Activated naive CD4-positive, alpha-beta T cell treated with anti-CD3 and anti-CD28 coated beads, Interleukin-2, amount 50 U/mL, for 16 hours (primary cell): ENCODE data around the gene ZNF563.

Experiments used
- DNase-seq: peaks from one replicate; pipeline ENCODE4 v3.0.0-alpha.2; 2020

The ZNF563 gene

GRCh38 chr19:12294249-12295158, 38.9 kb downstream of the ZNF563 start, which contains the start of gene ZNF44:
Gene ZNF44, minus strand, starts transcription at chr19:12294883. Its CDS starts 189 bp downstream, at chr19:12294694.
- DNase-seq = peak; percentile 96

DNA sequence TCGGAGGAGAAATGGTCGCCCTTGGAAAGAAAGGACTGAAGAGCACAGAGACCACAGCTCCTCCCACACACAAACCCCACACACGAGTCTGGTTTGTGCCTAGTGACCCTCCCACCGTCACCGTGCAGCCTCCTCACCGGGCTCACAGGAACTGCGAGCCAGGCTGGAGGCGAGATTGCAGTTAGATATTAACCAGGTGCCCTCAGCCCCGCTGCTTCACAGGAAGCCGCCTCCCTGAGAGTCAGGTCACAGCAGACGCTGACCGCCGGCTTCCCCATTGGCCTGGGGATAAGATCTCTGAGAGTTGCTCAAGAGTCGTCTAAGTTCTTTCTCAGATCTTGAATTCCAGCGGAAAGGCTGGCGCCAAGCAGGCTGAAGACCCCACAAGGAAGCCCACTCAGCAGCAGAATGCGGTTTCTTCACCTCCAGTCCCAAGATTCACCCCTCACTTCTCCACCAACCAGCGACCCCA, 39.6 kb downstream of the ZNF563 start:
- peak; percentile 28 for DNase-seq

GRCh38 chr19:12289790-12290065, 43.7 kb downstream of the ZNF563 start:
- DNase-seq = no peak

DNA sequence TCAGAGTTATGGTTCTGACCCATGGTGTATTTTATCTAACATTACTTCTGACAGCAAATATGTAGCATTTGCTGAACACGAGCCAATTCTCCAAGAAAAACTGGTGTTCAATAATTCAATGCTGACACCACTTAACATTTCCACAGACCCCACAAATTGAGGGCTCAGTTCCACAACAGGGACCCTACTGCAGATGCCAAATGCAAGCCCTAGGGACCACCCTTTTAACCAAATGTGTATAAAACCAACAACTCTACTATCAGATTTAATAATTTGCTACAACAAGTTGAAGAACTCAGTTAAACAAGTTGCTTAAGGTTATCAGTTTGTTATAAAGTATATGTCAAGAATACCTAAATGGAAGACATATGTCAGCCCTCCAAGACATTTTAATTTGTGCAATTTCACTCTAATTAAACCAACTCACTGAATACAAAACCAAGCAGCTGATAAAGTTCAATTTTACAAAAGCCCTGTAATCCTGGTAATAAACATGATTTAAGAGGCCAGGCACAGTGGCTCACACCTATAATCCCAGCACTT, 45.4 kb downstream of the ZNF563 start:
- no peak for DNase-seq

GRCh38 chr19:12284631-12285030, 48.8 kb downstream of the ZNF563 start:
- DNase-seq = no peak

DNA sequence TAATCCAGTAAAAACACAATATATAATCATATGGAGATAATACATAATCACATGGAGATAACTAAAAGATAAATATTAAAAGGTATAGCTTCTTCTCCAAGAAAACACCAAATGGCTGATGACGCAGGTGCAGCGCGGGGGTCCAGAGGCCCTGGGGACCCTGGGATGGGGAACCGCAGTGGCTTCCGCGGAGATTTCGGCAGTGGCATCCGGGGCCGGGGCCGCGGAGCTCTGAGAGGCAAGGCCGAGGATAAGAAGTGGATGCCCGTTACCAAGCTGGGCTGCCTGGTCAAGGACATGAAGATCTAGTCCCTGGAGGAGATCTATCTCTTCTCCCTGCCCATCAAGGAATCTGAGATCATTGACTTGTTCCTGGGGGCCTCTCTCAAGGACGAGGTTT, 49.2 kb downstream of the ZNF563 start:
- no peak for DNase-seq

DNA sequence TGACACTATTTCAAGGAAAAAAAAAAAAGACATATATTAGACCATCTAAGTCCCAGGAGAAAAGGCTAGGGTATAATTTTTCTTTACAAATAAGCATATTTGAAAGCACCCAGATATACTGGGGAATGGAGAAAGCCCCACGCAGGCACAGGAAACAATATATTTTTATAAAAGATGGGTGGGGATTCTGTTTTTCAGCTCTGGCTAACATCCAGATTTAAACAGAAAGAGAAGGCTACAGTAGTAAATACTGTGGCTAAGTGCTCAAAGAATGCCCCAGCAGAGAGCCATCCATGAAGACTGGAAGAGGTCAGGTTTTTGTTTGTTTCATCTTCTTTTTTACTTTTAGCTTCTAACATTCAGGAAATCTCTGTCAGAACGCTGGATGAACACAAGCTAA, 54.7 kb downstream of the ZNF563 start:
- DNase-seq = no peak

DNA sequence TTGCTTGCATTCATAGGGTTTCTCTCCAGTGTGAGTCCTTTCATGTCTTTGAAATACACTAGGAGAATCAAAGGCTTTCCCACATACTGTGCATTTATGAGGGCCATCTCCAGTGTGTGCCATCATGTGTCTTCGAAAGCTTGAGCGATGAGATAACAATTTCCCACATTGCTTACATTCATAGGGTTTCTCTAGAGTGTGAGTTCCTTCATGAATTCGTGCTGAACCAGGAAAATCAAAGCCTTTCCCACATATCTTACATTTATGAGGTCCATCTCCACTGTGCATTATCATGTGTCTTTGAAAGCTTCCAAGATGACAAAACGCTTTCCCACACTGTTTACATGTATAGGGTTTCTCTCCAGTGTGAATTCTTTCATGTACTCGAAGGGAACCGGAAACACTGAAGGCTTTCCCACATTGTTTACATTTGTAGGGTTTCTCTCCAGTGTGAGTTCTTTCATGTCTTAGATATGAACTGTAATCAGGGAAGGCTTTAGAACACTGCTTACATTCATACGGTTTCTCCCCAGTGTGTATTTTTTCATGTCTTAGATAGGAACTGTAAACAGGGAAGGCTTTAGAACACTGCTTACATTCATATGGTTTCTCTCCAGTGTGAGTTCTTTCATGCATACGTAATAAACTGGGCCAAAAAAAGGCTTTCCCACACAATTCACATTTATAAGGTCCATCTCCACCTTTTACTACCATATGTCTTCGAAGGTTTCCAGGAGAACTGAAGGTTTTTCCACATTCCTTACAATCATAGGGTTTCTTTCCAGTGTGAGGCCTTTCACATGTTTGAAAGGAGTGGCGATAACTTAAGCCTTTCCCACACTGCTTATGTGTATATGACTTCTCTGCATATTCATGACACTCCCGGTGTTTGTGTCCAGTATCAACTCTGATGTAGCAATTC, 60.2 kb downstream of the ZNF563 start:
- no peak for DNase-seq

DNA sequence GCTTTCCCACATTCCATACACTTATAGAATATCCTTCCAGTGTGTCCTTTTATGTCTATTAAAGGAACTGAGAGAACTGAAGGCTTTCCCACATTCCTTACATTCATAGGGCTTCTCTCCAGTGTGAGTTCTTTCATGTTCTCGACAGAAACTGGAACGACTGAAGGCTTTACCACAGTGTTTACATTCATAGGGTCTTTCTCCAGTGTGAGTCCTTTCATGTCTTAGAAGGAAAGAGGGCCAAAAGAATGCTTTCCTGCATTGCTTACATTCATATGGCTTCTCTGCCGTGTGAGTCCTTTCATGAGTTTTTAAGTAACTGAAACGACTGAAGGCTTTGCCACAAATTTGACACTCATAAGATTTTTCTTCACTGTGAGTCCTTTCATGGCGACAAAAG, 61.0 kb downstream of the ZNF563 start:
- no peak for DNase-seq

DNA sequence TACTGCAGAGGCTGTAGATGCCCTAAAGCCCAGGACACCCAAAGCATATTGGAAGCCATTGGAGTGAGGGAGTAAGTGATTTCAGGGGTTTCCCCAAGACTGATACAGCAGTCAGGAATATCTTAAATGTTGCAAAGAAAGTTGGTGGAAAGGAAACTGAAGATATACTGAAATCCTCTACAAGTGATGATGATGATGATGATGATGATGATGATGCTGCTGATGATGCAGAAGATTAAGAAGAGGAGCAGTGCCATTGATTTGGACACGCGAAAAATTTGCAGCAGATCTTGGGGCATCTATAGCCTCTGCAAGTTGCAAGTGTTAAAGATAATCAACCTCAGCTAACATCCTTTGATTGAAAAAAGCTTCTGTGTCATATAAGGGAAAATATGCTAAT, 62.6 kb downstream of the ZNF563 start:
- no peak for DNase-seq
